IMR-90 (cell line): ENCODE results near the gene KCNT1.

Experiments
- BHLHE40 ChIP-seq: fragments of 150-350 bp; IDR thresholded peaks from 2 replicates; pipeline ENCODE4 v1.6.1; 2016; ENCODE audit warnings: mild to moderate bottlenecking, low read depth, low read length
- CEBPB ChIP-seq: IDR thresholded peaks from 2 replicates; pipeline ENCODE4 v1.6.1; 2012; ENCODE audit warnings: low read depth, low read length, improper control_type of control experiment
- FOS ChIP-seq: fragments of 150-350 bp; IDR thresholded peaks from 2 replicates; pipeline ENCODE4 v1.6.1; 2016; ENCODE audit warnings: low read depth, low read length
- POLR2A ChIP-seq: IDR thresholded peaks from 2 replicates; pipeline ENCODE4 v1.6.1; 2012; ENCODE audit warnings: mild to moderate bottlenecking, low read depth, low read length
- RAD21 ChIP-seq: IDR thresholded peaks from 2 replicates; pipeline ENCODE4 v1.6.1; 2012; ENCODE audit warnings: low read length, improper control_type of control experiment
- RFX5 ChIP-seq: IDR thresholded peaks from 2 replicates; pipeline ENCODE4 v1.8.0; 2012; ENCODE audit warnings: low read depth, mild to moderate bottlenecking, low read length, moderate library complexity
- SMC3 ChIP-seq: fragments of 150-350 bp; IDR thresholded peaks from 2 replicates; pipeline ENCODE4 v1.6.1; 2016; ENCODE audit warnings: low read depth, mild to moderate bottlenecking, antibody characterized with exemption, low read length, moderate library complexity
- TF ChIP-seq, protein P1 (sequence below): conservative IDR thresholded peaks from 2 replicates; pipeline ENCODE4 v1.5.1; 2012; ENCODE audit warnings: mild to moderate bottlenecking, low read depth, low read length, improper control_type of control experiment
- TF ChIP-seq, protein P2 (sequence below): fragments of 150-350 bp; IDR thresholded peaks from 2 replicates; pipeline ENCODE4 v1.6.1; 2017; ENCODE audit warnings: mild to moderate bottlenecking, antibody characterized with exemption, low read length, low read depth
- TF ChIP-seq, protein P3 (sequence below): fragments of 150-350 bp; IDR thresholded peaks from 2 replicates; pipeline ENCODE4 v1.6.1; 2016; ENCODE audit warnings: low read depth, mild to moderate bottlenecking, low read length, moderate library complexity, borderline replicate concordance

DNA sequence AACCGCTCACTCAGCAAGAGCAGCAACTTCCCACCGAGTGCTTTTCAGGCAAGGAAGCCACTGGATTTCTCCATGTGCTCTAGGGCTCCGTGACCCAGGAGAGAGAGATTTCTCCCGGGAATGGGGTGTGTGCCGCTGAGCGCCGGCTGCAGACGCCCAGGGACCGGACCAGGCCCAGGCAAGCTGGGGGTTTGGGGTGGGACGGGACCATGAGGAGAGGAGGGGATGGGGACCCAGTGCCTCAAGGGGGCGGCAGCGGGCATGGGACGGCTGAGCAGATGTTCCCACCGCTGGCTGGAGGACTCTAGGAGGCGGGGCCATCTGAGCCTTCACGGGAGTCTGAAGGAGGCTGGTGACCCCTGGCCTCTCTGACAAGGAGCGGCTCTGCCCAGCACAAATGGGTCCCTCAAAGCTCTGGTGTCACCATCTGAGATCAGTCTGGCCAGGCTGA lies 30.4 kb upstream of the KCNT1 start:
- TF ChIP-seq, protein P1, sequence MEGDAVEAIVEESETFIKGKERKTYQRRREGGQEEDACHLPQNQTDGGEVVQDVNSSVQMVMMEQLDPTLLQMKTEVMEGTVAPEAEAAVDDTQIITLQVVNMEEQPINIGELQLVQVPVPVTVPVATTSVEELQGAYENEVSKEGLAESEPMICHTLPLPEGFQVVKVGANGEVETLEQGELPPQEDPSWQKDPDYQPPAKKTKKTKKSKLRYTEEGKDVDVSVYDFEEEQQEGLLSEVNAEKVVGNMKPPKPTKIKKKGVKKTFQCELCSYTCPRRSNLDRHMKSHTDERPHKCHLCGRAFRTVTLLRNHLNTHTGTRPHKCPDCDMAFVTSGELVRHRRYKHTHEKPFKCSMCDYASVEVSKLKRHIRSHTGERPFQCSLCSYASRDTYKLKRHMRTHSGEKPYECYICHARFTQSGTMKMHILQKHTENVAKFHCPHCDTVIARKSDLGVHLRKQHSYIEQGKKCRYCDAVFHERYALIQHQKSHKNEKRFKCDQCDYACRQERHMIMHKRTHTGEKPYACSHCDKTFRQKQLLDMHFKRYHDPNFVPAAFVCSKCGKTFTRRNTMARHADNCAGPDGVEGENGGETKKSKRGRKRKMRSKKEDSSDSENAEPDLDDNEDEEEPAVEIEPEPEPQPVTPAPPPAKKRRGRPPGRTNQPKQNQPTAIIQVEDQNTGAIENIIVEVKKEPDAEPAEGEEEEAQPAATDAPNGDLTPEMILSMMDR, result no peak
- TF ChIP-seq RAD21 (no peak), CEBPB (no peak), POLR2A (no peak), BHLHE40 (no peak), RFX5 (no peak), SMC3 (no peak), FOS (no peak)
- TF ChIP-seq, protein P2, sequence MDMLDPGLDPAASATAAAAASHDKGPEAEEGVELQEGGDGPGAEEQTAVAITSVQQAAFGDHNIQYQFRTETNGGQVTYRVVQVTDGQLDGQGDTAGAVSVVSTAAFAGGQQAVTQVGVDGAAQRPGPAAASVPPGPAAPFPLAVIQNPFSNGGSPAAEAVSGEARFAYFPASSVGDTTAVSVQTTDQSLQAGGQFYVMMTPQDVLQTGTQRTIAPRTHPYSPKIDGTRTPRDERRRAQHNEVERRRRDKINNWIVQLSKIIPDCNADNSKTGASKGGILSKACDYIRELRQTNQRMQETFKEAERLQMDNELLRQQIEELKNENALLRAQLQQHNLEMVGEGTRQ, result no peak
- TF ChIP-seq, protein P3, sequence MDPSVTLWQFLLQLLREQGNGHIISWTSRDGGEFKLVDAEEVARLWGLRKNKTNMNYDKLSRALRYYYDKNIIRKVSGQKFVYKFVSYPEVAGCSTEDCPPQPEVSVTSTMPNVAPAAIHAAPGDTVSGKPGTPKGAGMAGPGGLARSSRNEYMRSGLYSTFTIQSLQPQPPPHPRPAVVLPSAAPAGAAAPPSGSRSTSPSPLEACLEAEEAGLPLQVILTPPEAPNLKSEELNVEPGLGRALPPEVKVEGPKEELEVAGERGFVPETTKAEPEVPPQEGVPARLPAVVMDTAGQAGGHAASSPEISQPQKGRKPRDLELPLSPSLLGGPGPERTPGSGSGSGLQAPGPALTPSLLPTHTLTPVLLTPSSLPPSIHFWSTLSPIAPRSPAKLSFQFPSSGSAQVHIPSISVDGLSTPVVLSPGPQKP, result no peak
